ENCODE measurements around the gene KCND2. TPM values are rescaled to one million over a fixed set of nuclear protein-coding genes. Genes with fewer than 3 reads are reported as not detected.
"Not testable (repeated sequence)": the region's sequence is repeated elsewhere in the genome, so short reads cannot be mapped to it uniquely, and the experiment has no call there.

KCND2 gene
- total RNA-seq, 1 donor from 2014 or later, result 0.30 TPM

DNA sequence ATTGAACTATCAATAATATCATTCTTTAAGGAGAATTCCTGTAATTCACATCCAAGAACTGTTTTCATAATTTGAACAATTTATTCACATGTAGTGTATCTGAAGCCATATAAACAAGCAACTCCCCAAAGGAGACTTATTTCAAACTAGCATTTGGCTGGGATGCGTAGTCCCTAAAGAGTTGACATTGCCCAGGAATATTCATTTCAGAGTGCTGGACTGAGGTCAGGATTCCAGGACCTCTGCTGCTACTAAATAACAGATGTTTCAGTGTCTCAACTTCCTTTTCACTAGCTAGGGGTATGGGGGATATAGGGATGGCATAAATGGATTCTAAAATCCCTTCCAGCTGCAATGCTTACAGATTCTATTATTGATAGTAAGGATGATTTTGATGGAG, 408.0 kb downstream of the KCND2 start:
- no peak overlapping the region for H3K4me3 Mint-ChIP-seq (ENCODE audit: unreplicated experiment)
- no peaks in the 10 kb centered on the region for H3K36me3 Mint-ChIP-seq (ENCODE audit: low read depth)
- H3K27ac Mint-ChIP-seq (ENCODE audit: unreplicated experiment), result no peak overlapping the region
- TF ChIP-seq, protein P1, sequence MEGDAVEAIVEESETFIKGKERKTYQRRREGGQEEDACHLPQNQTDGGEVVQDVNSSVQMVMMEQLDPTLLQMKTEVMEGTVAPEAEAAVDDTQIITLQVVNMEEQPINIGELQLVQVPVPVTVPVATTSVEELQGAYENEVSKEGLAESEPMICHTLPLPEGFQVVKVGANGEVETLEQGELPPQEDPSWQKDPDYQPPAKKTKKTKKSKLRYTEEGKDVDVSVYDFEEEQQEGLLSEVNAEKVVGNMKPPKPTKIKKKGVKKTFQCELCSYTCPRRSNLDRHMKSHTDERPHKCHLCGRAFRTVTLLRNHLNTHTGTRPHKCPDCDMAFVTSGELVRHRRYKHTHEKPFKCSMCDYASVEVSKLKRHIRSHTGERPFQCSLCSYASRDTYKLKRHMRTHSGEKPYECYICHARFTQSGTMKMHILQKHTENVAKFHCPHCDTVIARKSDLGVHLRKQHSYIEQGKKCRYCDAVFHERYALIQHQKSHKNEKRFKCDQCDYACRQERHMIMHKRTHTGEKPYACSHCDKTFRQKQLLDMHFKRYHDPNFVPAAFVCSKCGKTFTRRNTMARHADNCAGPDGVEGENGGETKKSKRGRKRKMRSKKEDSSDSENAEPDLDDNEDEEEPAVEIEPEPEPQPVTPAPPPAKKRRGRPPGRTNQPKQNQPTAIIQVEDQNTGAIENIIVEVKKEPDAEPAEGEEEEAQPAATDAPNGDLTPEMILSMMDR (IDR thresholded peaks at IDR 0.05), result no peak
- H3K27me3 Mint-ChIP-seq (ENCODE audit: low read depth), result no peaks in the 10 kb centered on the region
- no peaks in the 10 kb centered on the region for H3K4me1 Mint-ChIP-seq (ENCODE audit: low read depth)
- DNase-seq (ENCODE audit: low spot score), result no peak
- no peaks in the 10 kb centered on the region for H3K9me3 Mint-ChIP-seq (ENCODE audit: low read depth)

- DNase-seq (ENCODE audit: low spot score), result no peak
- H3K27ac Mint-ChIP-seq (ENCODE audit: unreplicated experiment), result no peak overlapping the region
- H3K4me3 Mint-ChIP-seq (ENCODE audit: unreplicated experiment), result no peak overlapping the region
- H3K4me1 Mint-ChIP-seq (ENCODE audit: low read depth), result no peaks in the 10 kb centered on the region
- no peaks in the 10 kb centered on the region for H3K27me3 Mint-ChIP-seq (ENCODE audit: low read depth)
- no peaks in the 10 kb centered on the region for H3K36me3 Mint-ChIP-seq (ENCODE audit: low read depth)
- no peaks in the 10 kb centered on the region for H3K9me3 Mint-ChIP-seq (ENCODE audit: low read depth)
- TF ChIP-seq, protein P1 (IDR thresholded peaks at IDR 0.05), result no peak
Measured at GRCh38 chr7:120684463-120684862, 411.5 kb downstream of the KCND2 start.

- no peak for DNase-seq (ENCODE audit: low spot score)
- Mint-ChIP-seq H3K4me3 (ENCODE audit: unreplicated experiment) (no peak overlapping the region), H3K36me3 (ENCODE audit: low read depth) (no peaks in the 10 kb centered on the region), H3K9me3 (ENCODE audit: low read depth) (peaks cover 8% of the 10 kb centered on the region), H3K27me3 (ENCODE audit: low read depth) (no peaks in the 10 kb centered on the region), H3K4me1 (ENCODE audit: low read depth) (no peaks in the 10 kb centered on the region), H3K27ac (ENCODE audit: unreplicated experiment) (no peak overlapping the region)
- TF ChIP-seq, protein P1 (IDR thresholded peaks at IDR 0.05), result no peak
Measured at GRCh38 chr7:120691915-120692314, 418.9 kb downstream of the KCND2 start.

- TF ChIP-seq, protein P1 (IDR thresholded peaks at IDR 0.05), result no peak
- Mint-ChIP-seq H3K27ac (ENCODE audit: unreplicated experiment) (no peak overlapping the region), H3K4me1 (ENCODE audit: low read depth) (no peaks in the 10 kb centered on the region), H3K27me3 (ENCODE audit: low read depth) (no peaks in the 10 kb centered on the region), H3K36me3 (ENCODE audit: low read depth) (no peaks in the 10 kb centered on the region), H3K9me3 (ENCODE audit: low read depth) (peaks cover 10% of the 10 kb centered on the region), H3K4me3 (ENCODE audit: unreplicated experiment) (no peak overlapping the region)
- no peak for DNase-seq (ENCODE audit: low spot score)
Measured at GRCh38 chr7:120695848-120696247, 422.9 kb downstream of the KCND2 start.

DNA sequence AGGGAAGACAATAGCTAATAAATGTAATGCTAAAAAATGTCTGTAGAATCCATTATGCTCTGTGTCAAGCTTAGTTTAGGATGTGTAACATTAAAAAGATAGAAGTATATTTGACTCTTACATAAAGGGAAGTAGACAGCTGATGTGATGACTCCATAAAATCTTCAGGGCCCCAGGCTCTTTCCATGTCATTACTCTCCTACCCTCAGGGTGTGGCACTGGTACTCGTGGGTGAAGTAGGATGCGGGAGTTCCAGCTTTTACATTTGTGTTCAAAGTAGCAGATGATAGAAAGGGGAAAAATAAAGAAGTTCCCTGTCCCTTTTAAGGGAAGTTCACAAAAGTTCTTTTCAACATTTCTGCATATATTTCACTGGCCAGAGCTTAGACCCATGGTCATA, 427.8 kb downstream of the KCND2 start:
- no peaks in the 10 kb centered on the region for H3K27me3 Mint-ChIP-seq (ENCODE audit: low read depth)
- H3K4me1 Mint-ChIP-seq (ENCODE audit: low read depth), result no peaks in the 10 kb centered on the region
- TF ChIP-seq, protein P1 (IDR thresholded peaks at IDR 0.05), result no peak
- H3K4me3 Mint-ChIP-seq (ENCODE audit: unreplicated experiment), result no peak overlapping the region
- peaks cover 5% of the 10 kb centered on the region for H3K9me3 Mint-ChIP-seq (ENCODE audit: low read depth)
- H3K27ac Mint-ChIP-seq (ENCODE audit: unreplicated experiment), result no peak overlapping the region
- DNase-seq (ENCODE audit: low spot score), result no peak
- H3K36me3 Mint-ChIP-seq (ENCODE audit: low read depth), result no peaks in the 10 kb centered on the region

GRCh38 chr7:120702408-120702807, 429.4 kb downstream of the KCND2 start:
- H3K4me3 Mint-ChIP-seq (ENCODE audit: unreplicated experiment); DNase-seq (ENCODE audit: low spot score); H3K36me3 Mint-ChIP-seq (ENCODE audit: low read depth); H3K27ac Mint-ChIP-seq (ENCODE audit: unreplicated experiment); H3K27me3 Mint-ChIP-seq (ENCODE audit: low read depth); H3K4me1 Mint-ChIP-seq (ENCODE audit: low read depth); H3K9me3 Mint-ChIP-seq (ENCODE audit: low read depth): not testable (repeated sequence)

Data from chondrocyte (in vitro differentiated cells).